ENCODE measurements around the gene KRTAP22-1.

The KRTAP22-1 gene

DNA sequence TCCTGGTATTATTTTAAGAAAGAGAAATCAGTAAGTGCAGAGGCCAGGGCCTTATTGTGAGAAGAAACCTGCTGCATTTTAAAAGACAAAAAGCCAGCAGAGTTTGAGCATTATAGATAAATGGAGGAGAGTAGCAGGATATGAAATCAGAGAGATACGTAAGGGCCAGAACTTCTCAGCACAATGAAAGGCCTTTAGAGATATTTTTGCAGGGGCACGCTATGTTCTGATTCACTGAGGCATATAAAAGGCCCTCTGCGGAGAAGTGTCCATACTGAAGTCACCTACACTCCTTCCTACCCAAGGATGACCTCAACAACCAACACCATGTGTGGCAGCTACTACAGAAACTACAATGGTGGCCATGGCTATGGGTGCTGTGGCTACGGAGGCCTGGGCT, 8.7 kb upstream of the KRTAP22-1 start, which contains the start of gene KRTAP6-3:
TSS of gene KRTAP6-3 (plus strand) at position 301 of the 400 bp plus-strand sequence. CDS start at position 307, 6 bp downstream.
- Histone ChIP-seq H4K12ac (ENCODE audit: low read depth, low read length) (no peak within 1 kb of the TSS), H2BK120ac (ENCODE audit: insufficient read depth, low read length, poor library complexity) (no peak within 1 kb of the TSS), H3K23ac (ENCODE audit: low read length) (no peak within 1 kb of the TSS), H3K27me3 (ENCODE audit: insufficient read depth, low read length) (no peaks in the 10 kb centered on the region), H2BK12ac (ENCODE audit: low read length) (no peak within 1 kb of the TSS), H3K18ac (ENCODE audit: low read length) (no peak within 1 kb of the TSS), H3K4me2 (ENCODE audit: low read length) (no peak within 1 kb of the TSS), H3K4me3 (ENCODE audit: low read depth, low read length) (no peak within 1 kb of the TSS), H4K91ac (ENCODE audit: low read depth, low read length) (no peak within 1 kb of the TSS), H3K36me3 (ENCODE audit: control insufficient read depth in 1 of 2, insufficient read depth in 2 of 2, low read length in 2 of 2) (no peaks in the 10 kb centered on the region), H3K9me3 (ENCODE audit: insufficient read depth, low read depth, low read length) (no peaks in the 10 kb centered on the region), H3K79me2 (ENCODE audit: control insufficient read depth, insufficient read depth, low read length, poor library complexity) (no peaks in the 10 kb centered on the region), H3K14ac (ENCODE audit: low read length) (no peak within 1 kb of the TSS), H3K79me1 (ENCODE audit: low read length) (no peaks in the 10 kb centered on the region), H2AFZ (ENCODE audit: insufficient read depth, low read length, poor library complexity) (no peak within 1 kb of the TSS), H3K9ac (ENCODE audit: low read length) (no peak within 1 kb of the TSS), H3K4ac (ENCODE audit: low read depth, low read length) (no peak within 1 kb of the TSS), H4K8ac (ENCODE audit: low read depth, low read length) (no peak within 1 kb of the TSS), H3K4me1 (ENCODE audit: control insufficient read depth in 1 of 2, insufficient read depth in 2 of 2, low read length in 2 of 2) (no peaks in the 10 kb centered on the region), H2BK5ac (ENCODE audit: low read depth, low read length, poor library complexity) (no peak within 1 kb of the TSS), H3K27ac (ENCODE audit: low read depth, low read length) (no peak within 1 kb of the TSS), H2AK5ac (ENCODE audit: low read length) (no peak within 1 kb of the TSS)
- WGBS (ENCODE audit: extremely low coverage, insufficient coverage, insufficient read length): no CpG with 5 or more reads among the region's 4 CpGs
- DNase-seq: no peak

DNA sequence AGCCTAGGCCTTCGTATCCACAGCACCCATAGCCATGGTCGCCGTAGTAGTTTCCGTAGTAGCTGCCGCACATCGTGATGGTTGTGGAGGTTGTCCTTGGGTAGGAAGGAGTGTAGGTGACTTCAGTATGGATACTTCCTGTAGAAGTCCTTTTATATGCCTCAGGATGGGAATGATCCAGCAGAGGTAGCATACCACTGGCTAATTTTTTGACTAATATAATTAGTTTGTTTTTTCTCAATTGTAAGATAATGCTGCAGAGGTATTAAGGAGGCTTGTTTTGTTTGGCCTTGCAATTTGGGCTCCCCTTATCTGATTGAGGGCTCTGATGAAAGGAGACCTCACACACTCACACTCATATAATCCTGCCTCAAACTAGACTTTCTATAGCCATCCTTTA, 2.1 kb upstream of the KRTAP22-1 start, which contains the start of gene KRTAP6-2:
TSS of gene KRTAP6-2 (minus strand) at position 101 of the 400 bp plus-strand sequence. CDS start at position 73, 28 bp downstream.
- Histone ChIP-seq H3K14ac (ENCODE audit: low read length) (no peak within 1 kb of the TSS), H3K9me3 (ENCODE audit: insufficient read depth, low read depth, low read length) (no peaks in the 10 kb centered on the region), H3K4me3 (ENCODE audit: low read depth, low read length) (no peak within 1 kb of the TSS), H2BK12ac (ENCODE audit: low read length) (no peak within 1 kb of the TSS), H2AFZ (ENCODE audit: insufficient read depth, low read length, poor library complexity) (no peak within 1 kb of the TSS), H3K4me1 (ENCODE audit: control insufficient read depth in 1 of 2, insufficient read depth in 2 of 2, low read length in 2 of 2) (no peaks in the 10 kb centered on the region), H4K91ac (ENCODE audit: low read depth, low read length) (no peak within 1 kb of the TSS), H3K23ac (ENCODE audit: low read length) (no peak within 1 kb of the TSS), H4K12ac (ENCODE audit: low read depth, low read length) (no peak within 1 kb of the TSS), H3K79me1 (ENCODE audit: low read length) (no peaks in the 10 kb centered on the region), H3K18ac (ENCODE audit: low read length) (no peak within 1 kb of the TSS), H3K4me2 (ENCODE audit: low read length) (no peak within 1 kb of the TSS), H4K8ac (ENCODE audit: low read depth, low read length) (no peak within 1 kb of the TSS), H3K9ac (ENCODE audit: low read length) (no peak within 1 kb of the TSS), H3K79me2 (ENCODE audit: control insufficient read depth, insufficient read depth, low read length, poor library complexity) (no peaks in the 10 kb centered on the region), H3K36me3 (ENCODE audit: control insufficient read depth in 1 of 2, insufficient read depth in 2 of 2, low read length in 2 of 2) (no peaks in the 10 kb centered on the region), H3K27ac (ENCODE audit: low read depth, low read length) (no peak within 1 kb of the TSS), H2AK5ac (ENCODE audit: low read length) (no peak within 1 kb of the TSS), H3K27me3 (ENCODE audit: insufficient read depth, low read length) (no peaks in the 10 kb centered on the region), H2BK120ac (ENCODE audit: insufficient read depth, low read length, poor library complexity) (no peak within 1 kb of the TSS), H2BK5ac (ENCODE audit: low read depth, low read length, poor library complexity) (no peak within 1 kb of the TSS), H3K4ac (ENCODE audit: low read depth, low read length) (no peak within 1 kb of the TSS)
- no CpG with 5 or more reads among the region's 6 CpGs for WGBS (ENCODE audit: extremely low coverage, insufficient coverage, insufficient read length)
- no peak for DNase-seq

DNA sequence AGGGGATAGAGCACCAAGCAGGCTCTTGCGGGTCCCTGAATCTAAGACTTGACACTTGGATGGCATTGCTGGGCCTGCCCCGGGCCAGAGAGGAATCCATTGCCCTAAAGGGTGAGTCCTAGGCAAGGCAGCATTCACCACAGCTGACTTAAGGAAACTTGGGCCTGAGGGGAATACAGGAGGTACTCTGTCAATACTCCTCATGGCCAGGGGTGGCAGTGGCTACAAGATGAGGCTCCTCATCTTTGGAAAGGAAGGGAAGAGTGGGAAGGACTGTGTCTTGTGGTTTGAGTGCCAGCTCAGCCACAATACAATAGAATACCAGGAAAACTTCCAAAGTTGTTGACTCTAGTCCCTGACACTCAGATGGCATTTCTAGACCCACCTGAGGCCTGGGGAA, 5.1 kb downstream of the KRTAP22-1 start:
- WGBS (ENCODE audit: extremely low coverage, insufficient coverage, insufficient read length): no CpG with 5 or more reads among the region's 2 CpGs
- H3K4ac ChIP-seq (ENCODE audit: low read depth, low read length): no peak overlapping the region
- no peaks in the 10 kb centered on the region for H3K4me1 ChIP-seq (ENCODE audit: control insufficient read depth in 1 of 2, insufficient read depth in 2 of 2, low read length in 2 of 2)
- H3K9me3 ChIP-seq (ENCODE audit: insufficient read depth, low read depth, low read length): peaks cover 3% of the 10 kb centered on the region
- no peak for DNase-seq
- no peak overlapping the region for H3K23ac ChIP-seq (ENCODE audit: low read length)
- no peak overlapping the region for H2AFZ ChIP-seq (ENCODE audit: insufficient read depth, low read length, poor library complexity)
- no peaks in the 10 kb centered on the region for H3K79me2 ChIP-seq (ENCODE audit: control insufficient read depth, insufficient read depth, low read length, poor library complexity)
- no peaks in the 10 kb centered on the region for H3K27me3 ChIP-seq (ENCODE audit: insufficient read depth, low read length)
- H2BK5ac ChIP-seq (ENCODE audit: low read depth, low read length, poor library complexity): no peak overlapping the region
- no peak overlapping the region for H4K8ac ChIP-seq (ENCODE audit: low read depth, low read length)
- H3K27ac ChIP-seq (ENCODE audit: low read depth, low read length): no peak overlapping the region
- no peak overlapping the region for H3K4me2 ChIP-seq (ENCODE audit: low read length)
- no peak overlapping the region for H2BK120ac ChIP-seq (ENCODE audit: insufficient read depth, low read length, poor library complexity)
- no peak overlapping the region for H3K4me3 ChIP-seq (ENCODE audit: low read depth, low read length)
- H3K14ac ChIP-seq (ENCODE audit: low read length): no peak overlapping the region
- H4K91ac ChIP-seq (ENCODE audit: low read depth, low read length): no peak overlapping the region
- no peaks in the 10 kb centered on the region for H3K79me1 ChIP-seq (ENCODE audit: low read length)
- H4K12ac ChIP-seq (ENCODE audit: low read depth, low read length): no peak overlapping the region
- no peak overlapping the region for H2BK12ac ChIP-seq (ENCODE audit: low read length)
- H3K9ac ChIP-seq (ENCODE audit: low read length): no peak overlapping the region
- no peaks in the 10 kb centered on the region for H3K36me3 ChIP-seq (ENCODE audit: control insufficient read depth in 1 of 2, insufficient read depth in 2 of 2, low read length in 2 of 2)
- no peak overlapping the region for H2AK5ac ChIP-seq (ENCODE audit: low read length)
- no peak overlapping the region for H3K18ac ChIP-seq (ENCODE audit: low read length)

DNA sequence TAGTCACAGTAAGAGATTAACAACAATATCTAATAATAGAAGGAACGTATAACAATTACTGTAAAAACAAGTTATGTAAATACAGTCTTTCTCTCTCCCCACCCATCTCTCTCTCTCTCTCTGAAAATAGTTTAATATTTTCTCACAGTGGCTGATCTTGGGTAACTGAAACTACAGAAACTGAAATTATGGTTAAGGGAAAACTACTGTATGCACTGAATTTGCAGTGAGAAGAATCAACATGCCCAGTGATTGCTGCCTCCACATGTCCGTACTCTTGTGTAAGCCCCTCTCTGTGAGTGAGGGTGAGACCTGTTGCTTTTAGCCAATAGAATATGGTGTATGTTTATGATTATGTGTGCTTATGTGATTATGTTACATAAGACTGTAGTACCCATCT, 11.2 kb downstream of the KRTAP22-1 start:
- H3K36me3 ChIP-seq (ENCODE audit: control insufficient read depth in 1 of 2, insufficient read depth in 2 of 2, low read length in 2 of 2): no peaks in the 10 kb centered on the region
- H3K79me1 ChIP-seq (ENCODE audit: low read length): no peaks in the 10 kb centered on the region
- no peaks in the 10 kb centered on the region for H3K4me1 ChIP-seq (ENCODE audit: control insufficient read depth in 1 of 2, insufficient read depth in 2 of 2, low read length in 2 of 2)
- no peaks in the 10 kb centered on the region for H3K27me3 ChIP-seq (ENCODE audit: insufficient read depth, low read length)
- H2BK120ac ChIP-seq (ENCODE audit: insufficient read depth, low read length, poor library complexity): no peak overlapping the region
- H2BK5ac ChIP-seq (ENCODE audit: low read depth, low read length, poor library complexity): no peak overlapping the region
- no peak overlapping the region for H3K4ac ChIP-seq (ENCODE audit: low read depth, low read length)
- WGBS (ENCODE audit: extremely low coverage, insufficient coverage, insufficient read length): no CpG with 5 or more reads among the region's 2 CpGs
- H4K12ac ChIP-seq (ENCODE audit: low read depth, low read length): no peak overlapping the region
- no peaks in the 10 kb centered on the region for H3K9me3 ChIP-seq (ENCODE audit: insufficient read depth, low read depth, low read length)
- H3K4me2 ChIP-seq (ENCODE audit: low read length): no peak overlapping the region
- DNase-seq: no peak
- H3K27ac ChIP-seq (ENCODE audit: low read depth, low read length): no peak overlapping the region
- H3K79me2 ChIP-seq (ENCODE audit: control insufficient read depth, insufficient read depth, low read length, poor library complexity): no peaks in the 10 kb centered on the region
- H3K18ac ChIP-seq (ENCODE audit: low read length): no peak overlapping the region
- H4K8ac ChIP-seq (ENCODE audit: low read depth, low read length): no peak overlapping the region
- H4K91ac ChIP-seq (ENCODE audit: low read depth, low read length): no peak overlapping the region
- H2BK12ac ChIP-seq (ENCODE audit: low read length): no peak overlapping the region
- no peak overlapping the region for H3K4me3 ChIP-seq (ENCODE audit: low read depth, low read length)
- H3K14ac ChIP-seq (ENCODE audit: low read length): no peak overlapping the region
- no peak overlapping the region for H2AK5ac ChIP-seq (ENCODE audit: low read length)
- H3K23ac ChIP-seq (ENCODE audit: low read length): no peak overlapping the region
- no peak overlapping the region for H3K9ac ChIP-seq (ENCODE audit: low read length)
- no peak overlapping the region for H2AFZ ChIP-seq (ENCODE audit: insufficient read depth, low read length, poor library complexity)
